Measurements from ENCODE around the gene CDK14.

DNA sequence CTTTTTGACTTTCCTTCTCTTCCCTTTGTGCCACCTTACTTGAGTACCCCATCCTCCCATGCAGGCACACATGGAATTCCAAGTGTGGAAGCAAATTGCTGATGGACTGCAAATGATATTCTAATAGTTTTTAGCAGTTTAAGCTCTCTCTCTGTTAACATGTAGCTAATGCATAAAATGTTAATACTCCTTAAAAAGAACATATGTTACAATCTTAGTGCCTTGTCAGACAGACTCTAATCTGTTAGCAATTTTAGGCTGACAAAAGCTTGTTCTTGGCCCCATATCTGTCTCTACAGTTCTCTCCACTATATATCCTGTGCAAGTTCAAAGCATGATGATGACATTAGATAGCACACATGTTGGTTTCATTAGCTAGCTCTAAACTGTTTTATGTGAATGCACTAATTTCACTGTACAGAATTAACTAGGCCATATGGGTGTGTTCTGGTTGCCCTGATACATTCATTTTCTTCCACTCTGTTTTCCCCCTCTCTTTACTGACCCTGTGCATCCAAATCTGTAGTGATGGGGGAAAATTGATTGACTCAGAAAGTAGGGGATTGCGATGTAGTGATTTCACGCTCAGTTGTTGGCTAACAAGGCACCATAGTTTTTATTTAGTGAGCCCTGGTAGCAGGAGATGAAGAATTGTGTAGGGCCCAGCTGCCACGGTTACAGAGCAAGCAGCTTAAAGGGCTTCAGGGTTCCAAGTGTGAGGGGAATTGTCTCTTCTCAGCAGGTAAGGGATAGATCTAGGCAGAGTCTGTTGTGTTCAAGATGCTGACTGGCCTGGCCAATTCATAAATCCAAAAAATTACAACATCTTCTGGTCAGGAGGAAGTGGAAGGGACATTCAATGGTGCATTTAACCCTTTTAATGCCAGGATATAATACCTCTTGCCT is 553.5 kb downstream of the CDK14 start:
- no peak for TF ChIP-seq POLR2A (IDR thresholded peaks at IDR 0.05)
- no peak for TF ChIP-seq CTCF (IDR thresholded peaks at IDR 0.05)
